Smooth muscle cell (in vitro differentiated cells): ENCODE results near the gene GLI2. TPM values are rescaled to one million over a fixed set of nuclear protein-coding genes. Genes with fewer than 3 reads are reported as not detected.

Experiments
- DNase-seq: peaks from one replicate; lab custom pipeline; 2025; ENCODE audit not compliant: unreplicated experiment; lab: John Stamatoyannopoulos, UW
- H2AFZ ChIP-seq: fragments of 200-600 bp; sonication (generic); 2 replicates; pipeline ENCODE4 v1.6.0; 2016; ENCODE audit warnings: antibody characterized with exemption, low read depth, mild to moderate bottlenecking
- H3F3A ChIP-seq: fragments of 200-600 bp; sonication (generic); 2 replicates; pipeline ENCODE4 v1.6.0; 2017; ENCODE audit warnings: antibody characterized with exemption, low read depth
- H3K27ac ChIP-seq: fragments of 200-600 bp; sonication (generic); 2 replicates; pipeline ENCODE4 v1.5.1; 2016; ENCODE audit warnings: low read depth, mild to moderate bottlenecking
- H3K27me3 ChIP-seq: fragments of 200-600 bp; sonication (generic); 2 replicates; pipeline ENCODE4 v1.6.1; 2016; ENCODE audit warnings: low read depth, mild to moderate bottlenecking
- H3K36me3 ChIP-seq: fragments of 200-600 bp; sonication (generic); 2 replicates; pipeline ENCODE4 v1.5.1; 2016; ENCODE audit warnings: low read depth
- H3K4me1 ChIP-seq: fragments of 200-600 bp; sonication (generic); 2 replicates; pipeline ENCODE4 v1.5.1; 2016; ENCODE audit warnings: low read depth
- H3K4me2 ChIP-seq: fragments of 200-600 bp; sonication (generic); 2 replicates; pipeline ENCODE4 v1.6.0; 2016; ENCODE audit warnings: mild to moderate bottlenecking
- H3K4me3 ChIP-seq: fragments of 200-600 bp; sonication (generic); 2 replicates; pipeline ENCODE4 v1.5.1; 2016; ENCODE audit warnings: mild to moderate bottlenecking
- H3K79me2 ChIP-seq: fragments of 200-600 bp; sonication (generic); 2 replicates; pipeline ENCODE4 v1.6.0; 2016; ENCODE audit warnings: low read depth, mild to moderate bottlenecking
- H3K9ac ChIP-seq: fragments of 200-600 bp; sonication (generic); 2 replicates; pipeline ENCODE4 v1.6.0; 2016; ENCODE audit warnings: low read depth
- H3K9me3 ChIP-seq: fragments of 200-600 bp; sonication (generic); replicated peaks from 2 replicates; pipeline ENCODE4 v1.5.1; 2016; ENCODE audit warnings: low read depth
- H4K20me1 ChIP-seq: fragments of 200-600 bp; sonication (generic); 2 replicates; pipeline ENCODE4 v1.6.0; 2016; ENCODE audit warnings: low read depth
- WGBS: methylation state at CpG from one replicate; pipeline ENCODE4 v1.1.7; 2016; ENCODE audit warnings: low lambda C conversion rate; 5-methylcytosine and 5-hydroxymethylcytosine counted together
- polyA plus RNA-seq: library from polyadenylated mRNA; unstranded; fragments of >200 nt; fragmentation: Nextera tagmentation; extraction: Ambion mirVana; gene quantifications from 2 replicates; pipeline ENCODE4 v1.2.1, GENCODE V29; 2016
- total RNA-seq: library from RNA; depleted of rRNA; stranded (reverse); fragments of >200 nt; gene quantifications from 2 replicates; pipeline ENCODE4 v1.2.3, GENCODE V29; 2014
- TF ChIP-seq, protein P1 (sequence below): fragments of 200-600 bp; sonication (generic); IDR thresholded peaks from 2 replicates; pipeline ENCODE4 v1.5.1; 2017; ENCODE audit warnings: borderline replicate concordance, mild to moderate bottlenecking, antibody characterized with exemption; ENCODE audit not compliant: insufficient read depth, poor library complexity, severe bottlenecking

GLI2 gene
- total and polyA plus RNA-seq, 2 experiments from 2014 or later: 9.4 to 10.6 TPM

DNA sequence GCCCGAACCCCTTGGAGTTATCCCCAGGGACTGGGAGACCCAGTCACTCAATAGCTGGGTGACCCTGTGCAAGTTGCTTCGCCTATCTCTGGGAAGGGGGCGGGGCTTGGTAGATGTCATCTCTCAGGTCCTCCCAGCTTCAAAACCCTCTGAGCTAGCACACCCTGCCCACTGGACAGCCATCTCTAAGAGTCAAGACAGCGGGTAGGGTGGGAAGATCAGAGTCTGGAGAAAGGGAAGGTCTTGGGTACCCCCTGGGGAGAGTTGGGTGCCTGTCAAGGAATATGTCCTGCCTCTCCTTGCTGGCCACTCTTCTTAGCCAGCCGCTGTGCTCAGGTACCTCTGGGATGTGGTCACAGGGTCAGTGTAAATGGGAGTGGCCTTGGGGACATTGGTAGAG, 8.0 kb downstream of the GLI2 start:
- no peak overlapping the region for H3K4me3 ChIP-seq
- peaks cover 33% of the 10 kb centered on the region for H3K4me1 ChIP-seq
- H3K9me3 ChIP-seq: no peaks in the 10 kb centered on the region
- H2AFZ ChIP-seq: no peak overlapping the region
- H4K20me1 ChIP-seq: peaks cover 34% of the 10 kb centered on the region
- no peaks in the 10 kb centered on the region for H3K27me3 ChIP-seq
- no peak overlapping the region for H3K4me2 ChIP-seq
- H3K9ac ChIP-seq: no peak overlapping the region
- DNase-seq: no peak
- no peak overlapping the region for H3K27ac ChIP-seq
- H3K79me2 ChIP-seq: peaks cover 94% of the 10 kb centered on the region
- WGBS: 94% methylated on average over 5 of the region's 5 CpGs
- no peaks in the 10 kb centered on the region for H3K36me3 ChIP-seq
- peaks cover 4% of the 10 kb centered on the region for H3F3A ChIP-seq
- TF ChIP-seq, protein P1, sequence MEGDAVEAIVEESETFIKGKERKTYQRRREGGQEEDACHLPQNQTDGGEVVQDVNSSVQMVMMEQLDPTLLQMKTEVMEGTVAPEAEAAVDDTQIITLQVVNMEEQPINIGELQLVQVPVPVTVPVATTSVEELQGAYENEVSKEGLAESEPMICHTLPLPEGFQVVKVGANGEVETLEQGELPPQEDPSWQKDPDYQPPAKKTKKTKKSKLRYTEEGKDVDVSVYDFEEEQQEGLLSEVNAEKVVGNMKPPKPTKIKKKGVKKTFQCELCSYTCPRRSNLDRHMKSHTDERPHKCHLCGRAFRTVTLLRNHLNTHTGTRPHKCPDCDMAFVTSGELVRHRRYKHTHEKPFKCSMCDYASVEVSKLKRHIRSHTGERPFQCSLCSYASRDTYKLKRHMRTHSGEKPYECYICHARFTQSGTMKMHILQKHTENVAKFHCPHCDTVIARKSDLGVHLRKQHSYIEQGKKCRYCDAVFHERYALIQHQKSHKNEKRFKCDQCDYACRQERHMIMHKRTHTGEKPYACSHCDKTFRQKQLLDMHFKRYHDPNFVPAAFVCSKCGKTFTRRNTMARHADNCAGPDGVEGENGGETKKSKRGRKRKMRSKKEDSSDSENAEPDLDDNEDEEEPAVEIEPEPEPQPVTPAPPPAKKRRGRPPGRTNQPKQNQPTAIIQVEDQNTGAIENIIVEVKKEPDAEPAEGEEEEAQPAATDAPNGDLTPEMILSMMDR: no peak

DNA sequence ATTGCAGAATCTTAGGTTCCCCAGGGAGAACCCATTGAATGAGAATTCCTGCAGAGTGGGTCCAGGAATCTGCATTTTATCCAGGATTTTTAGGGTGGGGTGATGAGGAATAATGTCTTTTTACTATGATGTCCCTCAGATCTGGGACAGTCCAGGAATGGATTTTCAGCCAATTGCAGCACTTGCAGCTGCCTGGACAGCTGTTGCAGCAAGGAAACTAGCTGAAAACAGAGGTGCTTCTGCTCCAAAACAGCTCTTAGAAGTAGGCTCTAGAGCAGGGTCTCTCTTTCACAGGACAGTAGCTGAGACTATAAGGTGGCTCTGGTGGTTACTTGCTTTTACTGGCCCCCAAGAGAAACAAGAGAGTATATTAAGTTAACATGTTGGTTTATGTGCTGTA, 9.1 kb downstream of the GLI2 start:
- no peak overlapping the region for H2AFZ ChIP-seq
- peaks cover 32% of the 10 kb centered on the region for H3K4me1 ChIP-seq
- H3K4me2 ChIP-seq: no peak overlapping the region
- no peak overlapping the region for H3K4me3 ChIP-seq
- H4K20me1 ChIP-seq: peaks cover 43% of the 10 kb centered on the region
- H3K27me3 ChIP-seq: no peaks in the 10 kb centered on the region
- TF ChIP-seq, protein P1: no peak
- H3K9me3 ChIP-seq: no peaks in the 10 kb centered on the region
- H3K79me2 ChIP-seq: peaks cover 89% of the 10 kb centered on the region
- H3K36me3 ChIP-seq: no peaks in the 10 kb centered on the region
- DNase-seq: no peak
- H3F3A ChIP-seq: no peaks in the 10 kb centered on the region
- H3K27ac ChIP-seq: no peak overlapping the region
- H3K9ac ChIP-seq: no peak overlapping the region

DNA sequence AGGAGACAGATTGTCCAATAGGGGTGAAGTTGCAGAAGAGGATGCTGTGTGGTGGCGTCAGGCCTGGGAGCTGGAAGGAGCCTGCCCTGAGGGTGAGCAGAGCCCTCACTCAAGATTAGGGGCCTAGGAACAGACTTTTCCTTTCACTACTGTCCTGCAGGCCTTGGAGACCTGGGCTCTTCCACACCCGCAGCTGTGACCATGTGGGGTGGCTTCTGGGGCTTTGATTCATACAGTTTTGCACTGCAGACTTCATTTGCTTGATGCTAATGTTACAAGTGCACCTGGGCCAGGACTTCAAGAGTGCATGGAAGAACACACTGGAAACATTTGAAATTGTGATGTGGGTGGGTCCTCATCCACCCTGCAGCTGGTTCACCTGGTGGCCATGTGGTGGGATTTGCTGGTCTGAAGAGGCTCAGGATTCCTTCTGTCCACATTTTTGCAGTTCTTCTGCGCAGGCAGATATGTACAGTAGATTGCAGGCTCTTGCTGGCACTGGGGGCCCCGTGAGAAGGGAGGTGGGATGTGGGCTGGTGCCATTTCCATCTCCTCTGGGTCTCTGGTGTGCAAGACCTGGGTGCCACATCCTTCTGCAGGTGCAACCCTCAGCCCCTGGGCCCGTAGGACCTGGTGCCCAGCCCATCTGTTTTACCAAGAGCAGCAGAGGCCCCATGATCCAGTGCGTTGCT, 9.9 kb downstream of the GLI2 start:
- no peak overlapping the region for H3K4me2 ChIP-seq
- peaks cover 83% of the 10 kb centered on the region for H3K79me2 ChIP-seq
- peaks cover 47% of the 10 kb centered on the region for H4K20me1 ChIP-seq
- no peaks in the 10 kb centered on the region for H3K9me3 ChIP-seq
- no peak for DNase-seq
- WGBS: 94% methylated on average over 6 of the region's 6 CpGs
- peaks cover 32% of the 10 kb centered on the region for H3K4me1 ChIP-seq
- H3F3A ChIP-seq: no peaks in the 10 kb centered on the region
- H3K27me3 ChIP-seq: no peaks in the 10 kb centered on the region
- TF ChIP-seq, protein P1: no peak
- no peaks in the 10 kb centered on the region for H3K36me3 ChIP-seq
- no peak overlapping the region for H3K9ac ChIP-seq
- H3K4me3 ChIP-seq: no peak overlapping the region
- H2AFZ ChIP-seq: no peak overlapping the region
- H3K27ac ChIP-seq: no peak overlapping the region

DNA sequence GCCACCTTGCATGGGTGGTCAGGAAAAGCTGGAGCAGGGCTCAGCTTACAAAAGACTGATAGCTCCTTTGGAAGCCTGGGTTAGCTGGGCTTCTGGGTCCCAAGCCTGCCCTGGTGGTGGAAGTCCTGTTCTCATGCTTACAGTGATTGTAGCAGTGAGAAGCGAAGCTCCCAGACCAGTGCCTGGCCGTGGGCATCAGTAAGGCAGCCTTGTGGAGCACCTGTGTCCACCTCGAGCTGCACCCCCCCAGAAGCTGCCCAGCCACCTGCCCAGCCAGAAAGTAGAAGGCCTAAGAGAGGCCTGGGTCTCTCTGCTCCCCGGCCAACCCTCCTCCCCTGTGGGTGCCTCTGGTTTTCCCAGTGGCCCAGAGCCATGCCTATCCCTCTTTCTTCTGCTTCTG, 10.5 kb downstream of the GLI2 start:
- no peaks in the 10 kb centered on the region for H3K27me3 ChIP-seq
- H3K4me1 ChIP-seq: peaks cover 32% of the 10 kb centered on the region
- no peak overlapping the region for H3K4me3 ChIP-seq
- no peaks in the 10 kb centered on the region for H3K36me3 ChIP-seq
- no peaks in the 10 kb centered on the region for H3K9me3 ChIP-seq
- TF ChIP-seq, protein P1: no peak
- H3K9ac ChIP-seq: no peak overlapping the region
- H4K20me1 ChIP-seq: peaks cover 47% of the 10 kb centered on the region
- H3K27ac ChIP-seq: no peak overlapping the region
- H3K4me2 ChIP-seq: no peak overlapping the region
- no peak for DNase-seq
- H3K79me2 ChIP-seq: peaks cover 85% of the 10 kb centered on the region
- WGBS: 89% methylated on average over 4 of the region's 4 CpGs
- no peaks in the 10 kb centered on the region for H3F3A ChIP-seq
- H2AFZ ChIP-seq: no peak overlapping the region
